ENCODE measurements around the gene ABHD12.

Gene ABHD12

GRCh38 chr20:25289886-25290597 is 100.6 kb downstream of the ABHD12 start:
- no peak for DNase-seq (ENCODE audit: extremely low read depth, low read depth)
- no peak for TF ChIP-seq CTCF (IDR thresholded peaks at IDR 0.05; ENCODE audit: low read depth, low read length)

- no peak for DNase-seq (ENCODE audit: extremely low read depth, low read depth)
- no peak for TF ChIP-seq CTCF (IDR thresholded peaks at IDR 0.05; ENCODE audit: low read depth, low read length)
Observed at GRCh38 chr20:25288291-25289181, 102.1 kb downstream of the ABHD12 start.

- TF ChIP-seq CTCF (IDR thresholded peaks at IDR 0.05; ENCODE audit: low read depth, low read length), result no peak
- DNase-seq (ENCODE audit: extremely low read depth, low read depth), result no peak
Observed at GRCh38 chr20:25287631-25288290, 102.9 kb downstream of the ABHD12 start.

GRCh38 chr20:25286917-25287316 is 103.7 kb downstream of the ABHD12 start:
- DNase-seq (ENCODE audit: extremely low read depth, low read depth), result no peak
- TF ChIP-seq CTCF (IDR thresholded peaks at IDR 0.05; ENCODE audit: low read depth, low read length), result no peak

GRCh38 chr20:25285856-25286798 is 104.5 kb downstream of the ABHD12 start:
- DNase-seq (ENCODE audit: extremely low read depth, low read depth), result no peak
- TF ChIP-seq CTCF (IDR thresholded peaks at IDR 0.05; ENCODE audit: low read depth, low read length), result no peak

- DNase-seq (ENCODE audit: extremely low read depth, low read depth), result no peak
- no peak for TF ChIP-seq CTCF (IDR thresholded peaks at IDR 0.05; ENCODE audit: low read depth, low read length)
Observed at GRCh38 chr20:25285091-25285647, 105.5 kb downstream of the ABHD12 start.
